Measurements from ENCODE around the gene ANTXRL.
"Not testable (repeated sequence)": the region's sequence is repeated elsewhere in the genome, so short reads cannot be mapped to it uniquely, and the experiment has no call there.

ANTXRL gene

GRCh38 chr10:46277840-46278239, 9.0 kb upstream of the ANTXRL start:
- no peak for DNase-seq

- DNase-seq, result not testable (repeated sequence)
Measured at GRCh38 chr10:46282421-46282831, 4.4 kb upstream of the ANTXRL start.

- DNase-seq, result no peak
Measured at GRCh38 chr10:46282842-46283574, 3.8 kb upstream of the ANTXRL start.

- no peak for DNase-seq
Measured at GRCh38 chr10:46283580-46284285, 3.1 kb upstream of the ANTXRL start.

- DNase-seq, result peak; percentile 15 to 53
Measured at GRCh38 chr10:46284286-46285229, 2.2 kb upstream of the ANTXRL start.

- no peak for DNase-seq
Measured at GRCh38 chr10:46285300-46285699, 1.5 kb upstream of the ANTXRL start.

- DNase-seq, result no peak
Measured at GRCh38 chr10:46285966-46286620, 704 bp upstream of the ANTXRL start.

GRCh38 chr10:46287846-46288477, 1.2 kb downstream of the ANTXRL start:
- no peak for DNase-seq

GRCh38 chr10:46288601-46289206, 1.9 kb downstream of the ANTXRL start:
- DNase-seq, result no peak

- DNase-seq, result no peak
Measured at GRCh38 chr10:46289209-46289810, 2.5 kb downstream of the ANTXRL start.

GRCh38 chr10:46290101-46290886, 3.5 kb downstream of the ANTXRL start:
- DNase-seq, result no peak

GRCh38 chr10:46291817-46292572, 5.2 kb downstream of the ANTXRL start:
- DNase-seq, result no peak

- DNase-seq, result no peak
Measured at GRCh38 chr10:46292573-46293023, 5.8 kb downstream of the ANTXRL start.

GRCh38 chr10:46293228-46293627, 6.4 kb downstream of the ANTXRL start:
- DNase-seq, result no peak

- no peak for DNase-seq
Measured at GRCh38 chr10:46293832-46294640, 7.2 kb downstream of the ANTXRL start.

GRCh38 chr10:46294641-46295220, 7.9 kb downstream of the ANTXRL start:
- no peak for DNase-seq

GRCh38 chr10:46295350-46296010, 8.7 kb downstream of the ANTXRL start:
- not testable (repeated sequence) for DNase-seq

- DNase-seq, result not testable (repeated sequence)
Measured at GRCh38 chr10:46296086-46296485, 9.3 kb downstream of the ANTXRL start.
